HepG2 (cell line): Measurements from ENCODE around the gene CDC34. TPM values are rescaled to one million over a fixed set of nuclear protein-coding genes. Genes with fewer than 3 reads are reported as not detected.
A peak's percentile ranks its signal among the peaks of the same experiment; 100 is the strongest.

ENCODE experiments used
- CCDC6 ChIP-seq: sonication (generic); formaldehyde crosslinking; IDR thresholded peaks from 2 replicates; pipeline ENCODE4 v1.8.1; 2022; ENCODE audit warnings: mild to moderate bottlenecking, missing genetic modification reagents, moderate library complexity
- HBP1 ChIP-seq: IDR thresholded peaks from 2 replicates; pipeline ENCODE4 v1.6.1; 2016; ENCODE audit warnings: low read depth, control low read depth
- KDM5A ChIP-seq: fragments of 200-600 bp; sonication (generic); IDR thresholded peaks from 2 replicates; pipeline ENCODE4 v1.7.0; 2018; ENCODE audit warnings: antibody characterized with exemption, mild to moderate bottlenecking, low read length, borderline replicate concordance
- NCOA5 ChIP-seq: sonication (generic); formaldehyde crosslinking; IDR thresholded peaks from 2 replicates; pipeline ENCODE4 v1.4.0; 2020; ENCODE audit warnings: missing genetic modification reagents
- NFE2L1 ChIP-seq: sonication (generic); formaldehyde crosslinking; IDR thresholded peaks from 2 replicates; pipeline ENCODE4 v1.4.0; 2020; ENCODE audit warnings: missing genetic modification reagents, mild to moderate bottlenecking, borderline replicate concordance
- PPARG ChIP-seq: conservative IDR thresholded peaks from 2 replicates; pipeline ENCODE4 v1.6.1; 2016; ENCODE audit warnings: missing biosample characterization, missing genetic modification reagents
- SKI ChIP-seq: fragments of 450-650 bp; IDR thresholded peaks from one replicate; pipeline ENCODE4 v1.6.1; 2018; ENCODE audit warnings: mild to moderate bottlenecking; ENCODE audit not compliant: partially characterized antibody
- TIGD3 ChIP-seq: sonication (generic); formaldehyde crosslinking; IDR thresholded peaks from 2 replicates; pipeline ENCODE4 v1.5.1; 2020; ENCODE audit warnings: mild to moderate bottlenecking, missing genetic modification reagents, borderline replicate concordance
- TMF1 ChIP-seq: sonication (generic); formaldehyde crosslinking; IDR thresholded peaks from 2 replicates; pipeline ENCODE4 v1.8.1; 2022; ENCODE audit warnings: low read depth, missing genetic modification reagents
- TSC22D2 ChIP-seq: sonication (generic); formaldehyde crosslinking; IDR thresholded peaks from 2 replicates; pipeline ENCODE4 v1.5.1; 2020; ENCODE audit warnings: missing genetic modification reagents, mild to moderate bottlenecking, borderline replicate concordance
- ZBTB2 ChIP-seq: sonication (generic); formaldehyde crosslinking; IDR thresholded peaks from 2 replicates; pipeline ENCODE4 v1.8.0; 2022; ENCODE audit warnings: low read depth, missing genetic modification reagents
- ZNF256 ChIP-seq: sonication (generic); formaldehyde crosslinking; conservative IDR thresholded peaks from 2 replicates; pipeline ENCODE4 v1.4.0; 2020; ENCODE audit warnings: missing genetic modification reagents
- ZNF263 ChIP-seq: sonication (generic); formaldehyde crosslinking; IDR thresholded peaks from 2 replicates; pipeline ENCODE4 v1.4.0; 2020; ENCODE audit warnings: missing genetic modification reagents
- ZNF703 ChIP-seq: sonication (generic); formaldehyde crosslinking; IDR thresholded peaks from 2 replicates; pipeline ENCODE4 v1.5.1; 2020; ENCODE audit warnings: missing genetic modification reagents, mild to moderate bottlenecking, moderate library complexity, borderline replicate concordance
- ZNF746 ChIP-seq: sonication (generic); formaldehyde crosslinking; IDR thresholded peaks from 2 replicates; pipeline ENCODE4 v1.8.0; 2022; ENCODE audit warnings: mild to moderate bottlenecking, missing genetic modification reagents
- ZNF792 ChIP-seq: IDR thresholded peaks from 2 replicates; pipeline ENCODE4 v1.6.1; 2016
- ZNF891 ChIP-seq: sonication (generic); formaldehyde crosslinking; IDR thresholded peaks from 2 replicates; pipeline ENCODE4 v1.5.0; 2020; ENCODE audit warnings: mild to moderate bottlenecking, missing genetic modification reagents
- polyA plus RNA-seq, 8 experiments: library from polyadenylated mRNA; depleted of rRNA in 3 of 8; stranded (reverse) in 7 of 8; unstranded in 1 of 8; fragments of >200 nt; fragmentation: Illumina TruSeq in 4 of 8; extraction: Trizol in 4 of 8; gene quantifications; 2 replicates each; pipeline versions ENCODE4 v1.2.1 to v1.2.3, GENCODE V29; 2011 to 2016; ENCODE audit warnings: low read depth in 4 of 8, missing spikeins in 1 of 8, mixed read lengths in 1 of 8; ENCODE audit not compliant: insufficient read depth in 1 of 8
- total RNA-seq, 5 experiments: library from RNA; depleted of rRNA; stranded (reverse); fragments of >200 nt; fragmentation: Illumina TruSeq; extraction: Trizol; gene quantifications; 2 replicates each; pipeline ENCODE4 v1.2.3, GENCODE V29; 2016; ENCODE audit warnings: low read depth in 1 of 5

The CDC34 gene
- total and polyA plus RNA-seq, 2 of the 13 experiments (the other 11 are each of a cell fraction or from before 2014, with no cell fraction given): 138 to 150 TPM

- TF ChIP-seq ZNF891 (CRISPR knock-in tag): peak; percentile 43; the same call in 1 of the 2 replicates
- TF ChIP-seq KDM5A: no peak
- no peak; the same call in none of the 2 replicates for TF ChIP-seq CCDC6 (CRISPR knock-in tag)
- TF ChIP-seq NCOA5 (CRISPR knock-in tag): no peak
- TF ChIP-seq TMF1 (CRISPR knock-in tag): no peak
- TF ChIP-seq TIGD3 (CRISPR knock-in tag): peak; percentile 64; the same call in 1 of the 2 replicates
- no peak for TF ChIP-seq ZNF256 (CRISPR knock-in tag)
- peak; percentile 95 for TF ChIP-seq ZNF263 (CRISPR knock-in tag)
- no peak for TF ChIP-seq SKI
- TF ChIP-seq TSC22D2 (CRISPR knock-in tag): no peak
- no peak for TF ChIP-seq ZNF703
- no peak for TF ChIP-seq HBP1 (CRISPR knock-in tag)
- TF ChIP-seq ZNF792 (CRISPR knock-in tag): no peak
- TF ChIP-seq PPARG (CRISPR knock-in tag): no peak
- TF ChIP-seq ZNF746 (CRISPR knock-in tag): peak; percentile 38; the same call in 1 of the 2 replicates
- no peak; the same call in 1 of the 2 replicates for TF ChIP-seq ZBTB2 (CRISPR knock-in tag)
- 0 out of 2 replicates have a peak, but pooled peaks have one; percentile 27 for TF ChIP-seq NFE2L1 (CRISPR knock-in tag)
Observed at GRCh38 chr19:489418-490196, 42.0 kb upstream of the CDC34 start (continued).
